Measurements from ENCODE around the gene RALGPS2. TPM values are rescaled to one million over a fixed set of nuclear protein-coding genes. Genes with fewer than 3 reads are reported as not detected.

The RALGPS2 gene
- total and polyA plus RNA-seq, 2 donors (not counting 1 experiment from before 2014, with no cell fraction given): 59.6 to 251 TPM

- H3K4me1 Mint-ChIP-seq: peaks cover 14% of the 10 kb centered on the region
- Histone ChIP-seq H3K9me3 (ENCODE audit: control extremely low read depth in 1 of 3, control insufficient read depth in 2 of 3, insufficient read depth in 1 of 3, low read length in 2 of 3) (peaks cover 0 to 1% (median 0%) of the 10 kb centered on the region in 3 donors), H3K27me3 (replicated peaks in 1 of 4; ENCODE audit: control extremely low read depth in 1 of 4, control insufficient read depth in 3 of 4, insufficient read depth in 4 of 4, low read length in 3 of 4) (peaks cover 0 to 4% (median 0%) of the 10 kb centered on the region in 4 experiments), H3K4me2 (replicated peaks; ENCODE audit: low read depth, low read length, poor library complexity, severe bottlenecking) (no peak overlapping the region), H4K20me1 (ENCODE audit: control insufficient read depth, insufficient read depth, low read length, poor library complexity, severe bottlenecking) (no peaks in the 10 kb centered on the region), H3K36me3 (replicated peaks in 1 of 2; ENCODE audit: control extremely low read depth in 1 of 2, control insufficient read depth in 1 of 2, extremely low read depth in 1 of 2, insufficient read depth in 2 of 2, low read length in 1 of 2) (no peaks in the 10 kb centered on the region), H3K9ac (ENCODE audit: low read length) (no peak overlapping the region), H3K4me3 (ENCODE audit: control extremely low read depth in 1 of 5, extremely low read depth in 1 of 5, insufficient read depth in 1 of 5, low read depth in 2 of 5, low read length in 4 of 5) (no peak overlapping the region), H3K27ac (ENCODE audit: low read length in 2 of 2) (no peak overlapping the region), H3K79me2 (ENCODE audit: control insufficient read depth, insufficient read depth, low read length) (no peaks in the 10 kb centered on the region), H3K4me1 (ENCODE audit: control insufficient read depth in 2 of 2, insufficient read depth in 2 of 2, low read length in 2 of 2) (peaks cover 2 to 10% of the 10 kb centered on the region in 2 donors), H2AFZ (ENCODE audit: insufficient read depth, low read depth, low read length, poor library complexity, severe bottlenecking) (no peak overlapping the region)
- DNase-seq: no peak
- POLR2A ChIA-PET: no interaction called here
- H3K4me3 Mint-ChIP-seq: no peak overlapping the region
- TF ChIP-seq EZH2 (IDR thresholded peaks at IDR 0.05; ENCODE audit: borderline replicate concordance, insufficient read depth, low read depth, low read length, poor library complexity, severe bottlenecking) (no peak), CTCF (IDR thresholded peaks at IDR 0.05) (no peak)
- no peak overlapping the region for H3K27ac Mint-ChIP-seq
- WGBS (ENCODE audit: insufficient coverage): 78% methylated on average over 9 of the region's 10 CpGs
- no peak for ATAC-seq (ENCODE audit: low read depth)
- no peaks in the 10 kb centered on the region for H3K9me3 Mint-ChIP-seq (ENCODE audit: insufficient read depth)
- peaks cover 6% of the 10 kb centered on the region for H3K27me3 Mint-ChIP-seq
- CTCF ChIA-PET: interaction anchor here (1.7 kb wide), 1 partner anchor 407 kb away, joined by 8 read pairs; no protein-coding TSS in a partner anchor
- intact Hi-C loops (cut with micrococcal nuclease): no loop called here
Observed at GRCh38 chr1:178938959-178939317, 213.9 kb downstream of the RALGPS2 start.

- CTCF ChIA-PET: interaction anchor here (1.3 to 1.7 kb wide), 2 partner anchors 64 to 408 kb away, joined by 5 to 8 read pairs; no protein-coding TSS in a partner anchor
- WGBS (ENCODE audit: insufficient coverage): 85% methylated on average over 9 of the region's 15 CpGs
- peaks cover 6% of the 10 kb centered on the region for H3K27me3 Mint-ChIP-seq
Observed at GRCh38 chr1:178939338-178940067, 214.5 kb downstream of the RALGPS2 start.

More at GRCh38 chr1:178939338-178940067, 214.5 kb downstream of the RALGPS2 start:
- POLR2A ChIA-PET: no interaction called here
- Histone ChIP-seq H3K9me3 (ENCODE audit: control extremely low read depth in 1 of 3, control insufficient read depth in 2 of 3, insufficient read depth in 1 of 3, low read length in 2 of 3) (no peaks in the 10 kb centered on the region), H3K4me1 (ENCODE audit: control insufficient read depth in 2 of 2, insufficient read depth in 2 of 2, low read length in 2 of 2) (peaks cover 0 to 5% of the 10 kb centered on the region in 2 donors), H3K36me3 (replicated peaks in 1 of 2; ENCODE audit: control extremely low read depth in 1 of 2, control insufficient read depth in 1 of 2, extremely low read depth in 1 of 2, insufficient read depth in 2 of 2, low read length in 1 of 2) (no peaks in the 10 kb centered on the region), H3K4me2 (replicated peaks; ENCODE audit: low read depth, low read length, poor library complexity, severe bottlenecking) (no peak overlapping the region), H3K27me3 (replicated peaks in 1 of 4; ENCODE audit: control extremely low read depth in 1 of 4, control insufficient read depth in 3 of 4, insufficient read depth in 4 of 4, low read length in 3 of 4) (peaks cover 0 to 4% (median 0%) of the 10 kb centered on the region in 4 experiments), H3K79me2 (ENCODE audit: control insufficient read depth, insufficient read depth, low read length) (no peaks in the 10 kb centered on the region), H3K9ac (ENCODE audit: low read length) (no peak overlapping the region), H3K4me3 (ENCODE audit: control extremely low read depth in 1 of 5, extremely low read depth in 1 of 5, insufficient read depth in 1 of 5, low read depth in 2 of 5, low read length in 4 of 5) (no peak overlapping the region), H4K20me1 (ENCODE audit: control insufficient read depth, insufficient read depth, low read length, poor library complexity, severe bottlenecking) (no peaks in the 10 kb centered on the region), H2AFZ (ENCODE audit: insufficient read depth, low read depth, low read length, poor library complexity, severe bottlenecking) (no peak overlapping the region), H3K27ac (ENCODE audit: low read length in 2 of 2) (no peak overlapping the region)
- DNase-seq (no peak), ATAC-seq (ENCODE audit: low read depth) (no peak)
- no peaks in the 10 kb centered on the region for H3K9me3 Mint-ChIP-seq (ENCODE audit: insufficient read depth)
- intact Hi-C loops (cut with micrococcal nuclease): no loop called here
- no peak overlapping the region for H3K4me3 Mint-ChIP-seq
- TF ChIP-seq EZH2 (IDR thresholded peaks at IDR 0.05; ENCODE audit: borderline replicate concordance, insufficient read depth, low read depth, low read length, poor library complexity, severe bottlenecking) (no peak), CTCF (IDR thresholded peaks at IDR 0.05) (no peak)
- peaks cover 8% of the 10 kb centered on the region for H3K4me1 Mint-ChIP-seq
- H3K27ac Mint-ChIP-seq: no peak overlapping the region

All from B cell (primary cell).